Stimulated activated CD8-positive, alpha-beta memory T cell treated with anti-CD3 and anti-CD28 coated beads, Interleukin-15, amount 100 ng/mL, for 24 hours (primary cell): ENCODE measurements around the gene GPR141.

Experiments
- DNase-seq: peaks from one replicate; pipeline ENCODE4 v3.0.0-alpha.2; 2020; ENCODE audit warnings: low read depth

GPR141 gene

GRCh38 chr7:37683246-37684120 lies at the start of gene GPR141:
GPR141 (plus strand) TSS chr7:37683766; CDS start chr7:37740394, 56,628 bp downstream.
- no peak for DNase-seq

- no peak for DNase-seq
These were observed 48.2 kb upstream of the GPR141 start for GRCh38 chr7:37635346-37635745.

- no peak for DNase-seq
These were observed 41.5 kb upstream of the GPR141 start for GRCh38 chr7:37642028-37642540.

- no peak for DNase-seq
These were observed 39.7 kb upstream of the GPR141 start for GRCh38 chr7:37643876-37644275.

GRCh38 chr7:37645282-37646050 lies 38.1 kb upstream of the GPR141 start:
- no peak for DNase-seq

- DNase-seq: no peak
These were observed 26.5 kb upstream of the GPR141 start for GRCh38 chr7:37656913-37657530.

- no peak for DNase-seq
These were observed 25.8 kb upstream of the GPR141 start for GRCh38 chr7:37657816-37658215.

- DNase-seq: no peak
These were observed 23.5 kb upstream of the GPR141 start for GRCh38 chr7:37659971-37660565.

GRCh38 chr7:37660614-37661013 lies 23.0 kb upstream of the GPR141 start:
- no peak for DNase-seq

GRCh38 chr7:37663693-37664092 lies 19.9 kb upstream of the GPR141 start:
- DNase-seq: no peak

- DNase-seq: no peak
These were observed 18.1 kb upstream of the GPR141 start for GRCh38 chr7:37665352-37666022.

GRCh38 chr7:37666026-37666799 lies 17.4 kb upstream of the GPR141 start:
- DNase-seq: no peak

- DNase-seq: no peak
These were observed 13.7 kb upstream of the GPR141 start for GRCh38 chr7:37669818-37670217.

GRCh38 chr7:37670436-37670835 lies 13.1 kb upstream of the GPR141 start:
- DNase-seq: no peak

- DNase-seq: no peak
These were observed 11.7 kb upstream of the GPR141 start for GRCh38 chr7:37671876-37672275.

GRCh38 chr7:37672926-37673325 lies 10.6 kb upstream of the GPR141 start:
- no peak for DNase-seq

- DNase-seq: no peak
These were observed 10.0 kb upstream of the GPR141 start for GRCh38 chr7:37673523-37673922.

GRCh38 chr7:37674531-37674930 lies 9.0 kb upstream of the GPR141 start:
- DNase-seq: no peak

GRCh38 chr7:37675749-37676148 lies 7.8 kb upstream of the GPR141 start:
- no peak for DNase-seq

- DNase-seq: no peak
These were observed 1.4 kb downstream of the GPR141 start for GRCh38 chr7:37684927-37685326.
